ENCODE measurements around the gene MYCBPAP. TPM values are rescaled to one million over a fixed set of nuclear protein-coding genes. Genes with fewer than 3 reads are reported as not detected.

MYCBPAP gene
- total and polyA plus RNA-seq, 2 donors (not counting 3 experiments of a cell fraction or from before 2014, with no cell fraction given), result 0.40 to 0.66 TPM

DNA sequence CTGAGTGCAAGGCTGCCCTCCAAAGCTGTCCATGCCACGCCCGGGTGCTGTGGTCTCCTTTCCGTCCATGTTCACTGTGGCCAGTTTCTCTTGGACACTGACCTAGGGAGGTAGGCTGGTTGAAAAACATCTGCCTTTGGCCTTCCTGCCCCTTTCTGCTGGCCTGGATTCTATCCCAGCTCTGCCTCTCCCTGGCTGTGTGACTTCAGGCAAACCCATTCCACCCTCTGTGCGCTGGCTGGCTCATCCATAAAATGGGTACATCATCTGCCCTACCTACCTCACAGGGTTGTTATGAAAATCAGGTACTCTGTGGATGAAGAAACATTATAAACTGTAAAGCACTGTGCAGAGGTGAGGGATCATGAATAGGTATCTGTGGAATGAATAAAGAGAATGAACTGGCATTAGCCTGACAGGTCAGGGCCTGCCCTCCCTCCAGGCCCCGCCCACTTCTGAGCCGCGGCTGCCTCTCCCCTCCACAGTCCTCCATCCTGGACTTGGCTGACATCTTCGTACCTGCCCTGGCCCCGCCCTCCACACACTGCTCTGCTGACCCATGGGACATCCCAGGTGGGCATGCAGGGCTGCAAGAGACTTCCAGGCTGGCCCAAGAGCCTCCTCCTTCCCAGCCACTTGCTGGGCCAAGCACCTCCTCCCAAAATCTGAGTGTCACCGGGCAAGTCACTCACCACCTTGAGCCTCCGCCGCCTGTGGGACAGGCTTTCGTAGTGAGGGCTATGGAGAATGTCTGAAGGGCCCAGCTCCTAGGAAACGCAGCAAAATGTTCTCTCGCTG lies 31.7 kb downstream of the MYCBPAP start:
- H3K4me1 ChIP-seq (ENCODE audit: control insufficient read depth, extremely low read depth, insufficient read depth, low read length), result peaks cover 10% of the 10 kb centered on the region
- TF ChIP-seq, protein P1, sequence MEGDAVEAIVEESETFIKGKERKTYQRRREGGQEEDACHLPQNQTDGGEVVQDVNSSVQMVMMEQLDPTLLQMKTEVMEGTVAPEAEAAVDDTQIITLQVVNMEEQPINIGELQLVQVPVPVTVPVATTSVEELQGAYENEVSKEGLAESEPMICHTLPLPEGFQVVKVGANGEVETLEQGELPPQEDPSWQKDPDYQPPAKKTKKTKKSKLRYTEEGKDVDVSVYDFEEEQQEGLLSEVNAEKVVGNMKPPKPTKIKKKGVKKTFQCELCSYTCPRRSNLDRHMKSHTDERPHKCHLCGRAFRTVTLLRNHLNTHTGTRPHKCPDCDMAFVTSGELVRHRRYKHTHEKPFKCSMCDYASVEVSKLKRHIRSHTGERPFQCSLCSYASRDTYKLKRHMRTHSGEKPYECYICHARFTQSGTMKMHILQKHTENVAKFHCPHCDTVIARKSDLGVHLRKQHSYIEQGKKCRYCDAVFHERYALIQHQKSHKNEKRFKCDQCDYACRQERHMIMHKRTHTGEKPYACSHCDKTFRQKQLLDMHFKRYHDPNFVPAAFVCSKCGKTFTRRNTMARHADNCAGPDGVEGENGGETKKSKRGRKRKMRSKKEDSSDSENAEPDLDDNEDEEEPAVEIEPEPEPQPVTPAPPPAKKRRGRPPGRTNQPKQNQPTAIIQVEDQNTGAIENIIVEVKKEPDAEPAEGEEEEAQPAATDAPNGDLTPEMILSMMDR (IDR thresholded peaks at IDR 0.05; ENCODE audit: extremely low read depth in 1 of 2, insufficient read depth in 1 of 2, low read depth in 1 of 2, low read length in 2 of 2), result no peak
- TF ChIP-seq FOS (IDR thresholded peaks at IDR 0.05; ENCODE audit: borderline replicate concordance, insufficient read depth, low read length) (no peak), POLR2AphosphoS5 (IDR thresholded peaks at IDR 0.05; ENCODE audit: insufficient read depth, low read depth, low read length) (no peak), MYC (IDR thresholded peaks at IDR 0.05; ENCODE audit: low read depth, low read length) (no peak), JUN (IDR thresholded peaks at IDR 0.05; ENCODE audit: borderline replicate concordance, insufficient read depth, insufficient read length, low read depth) (no peak), POLR2A (IDR thresholded peaks at IDR 0.05; ENCODE audit: low read depth, low read length) (no peak), EZH2 (IDR thresholded peaks at IDR 0.05; ENCODE audit: borderline replicate concordance, low read depth, low read length, severe bottlenecking) (no peak), GATA2 (IDR thresholded peaks at IDR 0.05; ENCODE audit: insufficient read depth, insufficient read length, low read depth, low read length) (no peak)
- TF ChIP-seq, protein P2, sequence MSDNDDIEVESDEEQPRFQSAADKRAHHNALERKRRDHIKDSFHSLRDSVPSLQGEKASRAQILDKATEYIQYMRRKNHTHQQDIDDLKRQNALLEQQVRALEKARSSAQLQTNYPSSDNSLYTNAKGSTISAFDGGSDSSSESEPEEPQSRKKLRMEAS (IDR thresholded peaks at IDR 0.05; ENCODE audit: insufficient read depth, insufficient read length), result no peak
- dilution Hi-C loops (cut with MboI; ENCODE audit: extremely low pct_ligation_motif_present, low sequenced_read_pairs) (no loop called here), intact Hi-C loops (cut with micrococcal nuclease) (loop anchor here (10.0 kb wide), 1 partner anchor 615 kb away; the partner anchor contains the start of gene NME1)
- FAIRE-seq (no peak), DNase-seq (ENCODE audit: low read depth, low spot score) (no peak)
- ChIA-PET POLR2A (no interaction called here), CTCF (interaction anchor here (1.5 to 1.9 kb wide), 2 partner anchors 31 to 61 kb away, joined by 3 to 4 read pairs; partner anchors contain the start of gene RSAD1)
- H3K36me3 ChIP-seq (ENCODE audit: control insufficient read depth in 2 of 2, extremely low read depth in 1 of 2, insufficient read depth in 2 of 2, low read length in 2 of 2), result no peaks in the 10 kb centered on the region
- H3K27ac ChIP-seq (ENCODE audit: insufficient read depth, low read depth, low read length), result no peak overlapping the region
- no peak overlapping the region for H3K4me3 ChIP-seq (replicated peaks in 1 of 3; ENCODE audit: insufficient read depth in 1 of 3, low read depth in 1 of 3, low read length in 3 of 3)
- no peaks in the 10 kb centered on the region for H3K9me1 ChIP-seq (replicated peaks; ENCODE audit: control insufficient read depth, extremely low read depth, insufficient read depth, low read length)
- H4K20me1 ChIP-seq (replicated peaks; ENCODE audit: control insufficient read depth, extremely low read depth, insufficient read depth, low read length), result no peaks in the 10 kb centered on the region
- no peak overlapping the region for H2AFZ ChIP-seq (ENCODE audit: low read depth, low read length)
- BruUV-seq (replicated peaks), result no TSS peak
- no peaks in the 10 kb centered on the region for H3K27me3 ChIP-seq (ENCODE audit: control insufficient read depth in 2 of 2, insufficient read depth in 2 of 2, low read length in 2 of 2)
- H3K9me3 ChIP-seq (replicated peaks; ENCODE audit: control insufficient read depth, insufficient read depth, low read length), result no peaks in the 10 kb centered on the region
- H3K9ac ChIP-seq (replicated peaks; ENCODE audit: extremely low read depth, insufficient read depth, low read length), result no peak overlapping the region
- H3K79me2 ChIP-seq (ENCODE audit: control insufficient read depth, insufficient read depth, low read length), result no peaks in the 10 kb centered on the region
- H3K4me2 ChIP-seq (ENCODE audit: insufficient read depth, low read length), result no peak overlapping the region

All from endothelial cell of umbilical vein (primary cell).